HCT116 (cell line): Measurements from ENCODE around the gene CLIP2.

Experiments
- CBX3 ChIP-seq: IDR thresholded peaks from 2 replicates; pipeline ENCODE4 v1.6.1; 2012; ENCODE audit warnings: low read depth
- CEBPB ChIP-seq: IDR thresholded peaks from 2 replicates; pipeline ENCODE4 v1.6.1; 2012; ENCODE audit warnings: low read depth
- CTCF ChIP-seq, 3 experiments: fragments of 200-600 bp in 1 of 3; sonication (generic) in 1 of 3; IDR thresholded peaks in 2 of 3; conservative IDR thresholded peaks in 1 of 3; 2 replicates each; pipeline ENCODE4 v1.5.1; 2012 to 2017; ENCODE audit warnings: low read depth in 2 of 3, low read length in 2 of 3, antibody characterized with exemption in 1 of 3, borderline replicate concordance in 1 of 3, control low read depth in 1 of 3, mild to moderate bottlenecking in 1 of 3, mixed read lengths in 1 of 3, mixed run types in 1 of 3, moderate library complexity in 1 of 3; ENCODE audit not compliant: insufficient read depth in 1 of 3
- EZH2 ChIP-seq: fragments of 200-600 bp; sonication (generic); IDR thresholded peaks from 2 replicates; pipeline ENCODE4 v1.6.1; 2017; ENCODE audit warnings: antibody characterized with exemption, mixed run types
- MAX ChIP-seq: IDR thresholded peaks from 2 replicates; pipeline ENCODE4 v1.6.1; 2012
- POLR2A ChIP-seq: IDR thresholded peaks from 2 replicates; pipeline ENCODE4 v1.7.0; 2011; ENCODE audit warnings: borderline replicate concordance; ENCODE audit not compliant: insufficient read depth, insufficient read length; ENCODE audit errors: extremely low read depth
- POLR2AphosphoS5 ChIP-seq: IDR thresholded peaks from 2 replicates; pipeline ENCODE4 v1.6.1; 2011; ENCODE audit warnings: mild to moderate bottlenecking, low read depth, low read length, moderate library complexity
- SIN3A ChIP-seq: IDR thresholded peaks from 2 replicates; pipeline ENCODE4 v1.6.1; 2012; ENCODE audit warnings: low read depth
- ZNF274 ChIP-seq: fragments of 200-500 bp; sonication (Bioruptor generic); IDR thresholded peaks from 2 replicates; pipeline ENCODE4 v1.6.1; 2014; ENCODE audit warnings: mild to moderate bottlenecking, low read depth, low read length, inconsistent platforms

DNA sequence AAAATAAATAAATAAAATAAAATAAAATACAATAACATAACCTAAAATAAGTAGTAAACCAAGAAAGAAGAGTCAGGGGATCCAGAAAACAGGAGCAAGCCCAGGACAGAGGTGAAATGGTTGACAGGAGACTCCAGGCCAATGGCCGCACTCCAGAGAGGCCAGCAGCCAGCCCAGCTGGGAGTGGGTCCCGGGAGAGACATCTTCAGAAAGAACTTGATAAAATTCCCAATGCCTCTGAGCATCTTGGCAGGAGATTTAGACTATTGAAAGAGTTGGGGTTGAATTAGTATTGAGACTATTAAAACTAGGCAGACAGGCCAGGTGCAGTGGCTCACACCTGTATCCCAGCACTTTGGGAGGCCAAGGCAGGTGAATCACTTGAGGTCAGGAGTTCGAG lies 62.6 kb downstream of the CLIP2 start:
- TF ChIP-seq CTCF (IDR thresholded peaks at IDR 0.05 in 2 of 3, conservative IDR thresholded peaks at IDR 0.05 in 1 of 3; ENCODE audit: borderline replicate concordance in 1 of 3, insufficient read depth in 1 of 3, low read depth in 2 of 3, low read length in 2 of 3) (no peak), MAX (no peak), SIN3A (no peak), CEBPB (no peak), POLR2A (no peak), CBX3 (no peak), EZH2 (no peak), ZNF274 (no peak), POLR2AphosphoS5 (no peak)
